Subcutaneous abdominal adipose tissue (tissue), 5 donors: Measurements from ENCODE around the gene RPGRIP1L.
"Not testable (repeated sequence)": the region's sequence is repeated elsewhere in the genome, so short reads cannot be mapped to it uniquely, and the experiment has no call there.

ENCODE experiments used
- H3K27ac ChIP-seq: one replicate; pipeline ENCODE4 v1.7.0; 2013; ENCODE audit warnings: low read depth, mild to moderate bottlenecking, inconsistent platforms, low read length, moderate library complexity
- H3K27me3 ChIP-seq, 5 donors: one replicate each; pipeline ENCODE4 v1.7.0; 2013; ENCODE audit warnings: low read length in 5 of 5, inconsistent platforms in 1 of 5; ENCODE audit not compliant: control insufficient read depth in 5 of 5, insufficient read depth in 4 of 5
- H3K36me3 ChIP-seq, 5 donors: one replicate each; pipeline ENCODE4 v1.7.0; 2013; ENCODE audit warnings: low read length in 5 of 5; ENCODE audit not compliant: control insufficient read depth in 5 of 5, insufficient read depth in 5 of 5
- H3K4me1 ChIP-seq, 5 donors: one replicate each; pipeline ENCODE4 v1.7.0; 2013; ENCODE audit warnings: low read length in 5 of 5, mild to moderate bottlenecking in 3 of 5, moderate library complexity in 1 of 5; ENCODE audit not compliant: control insufficient read depth in 5 of 5, insufficient read depth in 5 of 5
- H3K4me3 ChIP-seq, 5 donors: one replicate each; pipeline ENCODE4 v1.7.0; 2013; ENCODE audit warnings: low read length in 5 of 5, low read depth in 1 of 5
- H3K9ac ChIP-seq, 5 donors: one replicate each; pipeline ENCODE4 v1.7.0; 2013; ENCODE audit warnings: low read length in 5 of 5, mild to moderate bottlenecking in 4 of 5, moderate library complexity in 3 of 5
- H3K9me3 ChIP-seq, 5 donors: one replicate each; pipeline ENCODE4 v1.7.0; 2013; ENCODE audit warnings: low read length in 5 of 5; ENCODE audit not compliant: control insufficient read depth in 5 of 5
- donor health status: healthy.
- donor health status: healthy.
- donor health status: healthy.
- donor health status: healthy.
- donor health status: healthy.

Gene RPGRIP1L

GRCh38 chr16:53714205-53715022 lies 10.8 kb upstream of the RPGRIP1L start:
- peak overlapping the region in 1 of 5 donors; percentile 22 for H3K4me3 ChIP-seq
- H3K27me3 ChIP-seq: no peaks in the 10 kb centered on the region
- peak overlapping the region in 1 of 5 donors; percentile 70 for H3K9ac ChIP-seq
- H3K27ac ChIP-seq: peak overlapping the region; percentile 49
- H3K9me3 ChIP-seq: no peaks in the 10 kb centered on the region
- no peaks in the 10 kb centered on the region for H3K36me3 ChIP-seq
- peaks cover 0 to 46% (median 26%) of the 10 kb centered on the region in 5 donors for H3K4me1 ChIP-seq

- H3K4me1 ChIP-seq: peaks cover 0 to 37% (median 26%) of the 10 kb centered on the region in 5 donors
- no peaks in the 10 kb centered on the region for H3K9me3 ChIP-seq
- peak overlapping the region; percentile 49 for H3K27ac ChIP-seq
- H3K27me3 ChIP-seq: no peaks in the 10 kb centered on the region
- no peak overlapping the region for H3K4me3 ChIP-seq
- no peak overlapping the region for H3K9ac ChIP-seq
- no peaks in the 10 kb centered on the region for H3K36me3 ChIP-seq
These were observed 9.9 kb upstream of the RPGRIP1L start for GRCh38 chr16:53713403-53714204.

GRCh38 chr16:53712065-53712464 lies 8.4 kb upstream of the RPGRIP1L start:
- Histone ChIP-seq H3K4me3 (no peak overlapping the region), H3K36me3 (no peaks in the 10 kb centered on the region)

DNA sequence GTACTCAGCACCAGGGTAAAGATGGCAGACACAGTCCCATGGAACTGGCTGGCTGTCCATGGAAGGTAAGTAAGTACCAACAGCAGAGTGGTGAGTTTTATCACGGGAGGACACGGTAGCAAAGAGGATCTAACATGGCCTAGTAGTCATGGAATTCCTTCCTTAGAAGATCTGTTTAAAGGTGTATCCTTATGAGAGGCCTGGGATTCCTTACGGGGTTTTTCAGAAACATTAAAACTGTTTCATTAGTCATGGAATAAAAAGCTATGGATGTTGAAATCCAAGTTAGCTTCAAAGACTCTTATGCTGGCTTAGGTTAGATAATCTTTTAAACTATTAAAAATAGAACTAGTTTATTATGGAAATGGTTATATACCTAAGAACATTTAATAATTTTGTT lies 7.7 kb upstream of the RPGRIP1L start:
- Histone ChIP-seq H3K4me1 (peaks cover 0 to 34% (median 26%) of the 10 kb centered on the region in 5 donors), H3K9ac (no peak overlapping the region), H3K4me3 (no peak overlapping the region), H3K9me3 (peaks cover 0 to 3% (median 0%) of the 10 kb centered on the region in 5 donors), H3K27ac (no peak overlapping the region), H3K36me3 (no peaks in the 10 kb centered on the region), H3K27me3 (no peaks in the 10 kb centered on the region)

More at GRCh38 chr16:53712065-53712464, 8.4 kb upstream of the RPGRIP1L start:
- H3K9me3 ChIP-seq: peaks cover 0 to 1% (median 0%) of the 10 kb centered on the region in 5 donors
- peaks cover 0 to 34% (median 26%) of the 10 kb centered on the region in 5 donors for H3K4me1 ChIP-seq
- no peak overlapping the region for H3K9ac ChIP-seq
- no peak overlapping the region for H3K27ac ChIP-seq
- no peaks in the 10 kb centered on the region for H3K27me3 ChIP-seq

DNA sequence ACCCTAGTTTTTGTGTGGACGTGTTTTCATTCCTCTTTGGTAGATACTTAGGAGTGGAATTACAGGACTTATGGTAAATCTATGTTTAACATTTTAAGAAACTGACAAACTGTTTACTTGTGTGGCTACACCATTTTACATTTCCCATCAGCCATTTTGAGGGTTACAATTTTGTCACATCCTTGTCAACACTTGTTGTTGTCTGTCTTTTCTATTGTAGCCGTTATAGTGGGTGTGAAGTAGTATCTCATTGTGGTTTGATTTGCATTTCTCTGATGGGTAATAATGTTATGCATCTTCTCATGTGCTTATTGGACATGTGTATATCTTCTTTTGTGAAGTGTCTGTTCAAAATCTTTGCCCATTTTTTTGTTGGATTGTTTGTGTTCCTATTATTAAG lies 4.8 kb upstream of the RPGRIP1L start:
- H3K27me3 ChIP-seq: peaks cover 0 to 2% (median 0%) of the 10 kb centered on the region in 5 donors

GRCh38 chr16:53707671-53708070 lies 4.0 kb upstream of the RPGRIP1L start:
- no peaks in the 10 kb centered on the region for H3K36me3 ChIP-seq
- H3K27ac ChIP-seq: no peak overlapping the region
- peaks cover 0 to 2% (median 0%) of the 10 kb centered on the region in 5 donors for H3K27me3 ChIP-seq
- no peak overlapping the region for H3K4me3 ChIP-seq
- H3K4me1 ChIP-seq: peaks cover 5 to 23% (median 22%) of the 10 kb centered on the region in 5 donors
- no peak overlapping the region for H3K9ac ChIP-seq
- peaks cover 0 to 3% (median 0%) of the 10 kb centered on the region in 5 donors for H3K9me3 ChIP-seq

More for the DNA sequence above, 4.8 kb upstream of the RPGRIP1L start:
- Histone ChIP-seq H3K9me3 (peaks cover 0 to 3% (median 0%) of the 10 kb centered on the region in 5 donors), H3K9ac (no peak overlapping the region), H3K4me1 (peaks cover 2 to 22% (median 18%) of the 10 kb centered on the region in 5 donors), H3K36me3 (no peaks in the 10 kb centered on the region), H3K4me3 (no peak overlapping the region), H3K27ac (no peak overlapping the region)

GRCh38 chr16:53704445-53704813 lies 770 bp upstream of the RPGRIP1L start:
- H3K4me1 ChIP-seq: peaks cover 5 to 23% (median 22%) of the 10 kb centered on the region in 5 donors
- peak overlapping the region; percentile 69 to 97 (median 87) for H3K9ac ChIP-seq
- H3K4me3 ChIP-seq: peak overlapping the region; percentile 72 to 100 (median 97)
- H3K27ac ChIP-seq: peak overlapping the region; percentile 74
- H3K9me3 ChIP-seq: peaks cover 0 to 3% (median 0%) of the 10 kb centered on the region in 5 donors
- H3K27me3 ChIP-seq: peaks cover 0 to 2% (median 0%) of the 10 kb centered on the region in 5 donors
- peaks cover 0 to 4% (median 0%) of the 10 kb centered on the region in 5 donors for H3K36me3 ChIP-seq

DNA sequence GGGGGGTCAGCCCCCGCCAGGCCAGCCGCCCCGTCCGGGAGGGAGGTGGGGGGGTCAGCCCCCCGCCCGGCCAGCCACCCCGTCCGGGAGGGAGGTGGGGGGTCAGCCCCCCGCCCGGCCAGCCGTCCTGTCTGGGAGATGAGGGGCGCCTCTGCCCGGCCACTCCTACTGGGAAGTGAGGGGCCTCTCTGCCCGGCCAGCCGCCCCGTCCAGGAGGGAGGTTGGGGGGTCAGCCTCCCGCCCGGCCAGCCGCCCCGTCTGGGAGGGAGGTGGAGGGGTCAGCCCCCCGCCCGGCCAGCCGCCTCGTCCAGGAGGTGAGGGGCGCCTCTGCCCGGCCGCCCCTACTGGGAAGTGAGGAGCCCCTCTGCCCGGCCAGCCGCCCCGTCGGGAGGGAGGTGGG lies 5.4 kb downstream of the RPGRIP1L start:
- H3K36me3 ChIP-seq, H3K4me3 ChIP-seq, H3K9me3 ChIP-seq, H3K27me3 ChIP-seq, H3K9ac ChIP-seq, H3K27ac ChIP-seq, H3K4me1 ChIP-seq: not testable (repeated sequence)

- H3K4me3 ChIP-seq: no peak overlapping the region
- peaks cover 0 to 7% (median 3%) of the 10 kb centered on the region in 5 donors for H3K36me3 ChIP-seq
- H3K27me3 ChIP-seq: no peaks in the 10 kb centered on the region
- H3K9ac ChIP-seq: no peak overlapping the region
- no peak overlapping the region for H3K27ac ChIP-seq
- H3K9me3 ChIP-seq: no peaks in the 10 kb centered on the region
- H3K4me1 ChIP-seq: no peaks in the 10 kb centered on the region
These were observed 8.6 kb downstream of the RPGRIP1L start for GRCh38 chr16:53695070-53695469.

- Histone ChIP-seq H3K27me3 (no peaks in the 10 kb centered on the region), H3K9me3 (no peaks in the 10 kb centered on the region), H3K4me3 (no peak overlapping the region), H3K27ac (no peak overlapping the region), H3K9ac (no peak overlapping the region), H3K4me1 (no peaks in the 10 kb centered on the region), H3K36me3 (peaks cover 0 to 7% (median 0%) of the 10 kb centered on the region in 5 donors)
These were observed 10.3 kb downstream of the RPGRIP1L start for GRCh38 chr16:53693320-53693719.
